Ovary (tissue), 3 donors: ENCODE data around the gene STK17B.

Source experiments
- EP300 ChIP-seq: sonication (generic); formaldehyde crosslinking; IDR thresholded peaks from one replicate; pipeline ENCODE4 v1.6.1; 2017; ENCODE audit warnings: antibody characterized with exemption
- POLR2A ChIP-seq: fragments of 450-650 bp; IDR thresholded peaks from one replicate; pipeline ENCODE4 v1.6.1; 2017; ENCODE audit warnings: antibody characterized with exemption, mild to moderate bottlenecking, moderate library complexity
- TF ChIP-seq, protein P1 (sequence below), 3 donors: fragments of 450-650 bp in 2 of 3; fragments of 200-600 bp in 1 of 3; IDR thresholded peaks; one replicate each; pipeline versions ENCODE4 v1.5.1 to v1.8.0; 2016 to 2022; ENCODE audit warnings: antibody characterized with exemption in 3 of 3, mild to moderate bottlenecking in 1 of 3
- donor health status: DM: no; HTN: no; CAD: no.

DNA sequence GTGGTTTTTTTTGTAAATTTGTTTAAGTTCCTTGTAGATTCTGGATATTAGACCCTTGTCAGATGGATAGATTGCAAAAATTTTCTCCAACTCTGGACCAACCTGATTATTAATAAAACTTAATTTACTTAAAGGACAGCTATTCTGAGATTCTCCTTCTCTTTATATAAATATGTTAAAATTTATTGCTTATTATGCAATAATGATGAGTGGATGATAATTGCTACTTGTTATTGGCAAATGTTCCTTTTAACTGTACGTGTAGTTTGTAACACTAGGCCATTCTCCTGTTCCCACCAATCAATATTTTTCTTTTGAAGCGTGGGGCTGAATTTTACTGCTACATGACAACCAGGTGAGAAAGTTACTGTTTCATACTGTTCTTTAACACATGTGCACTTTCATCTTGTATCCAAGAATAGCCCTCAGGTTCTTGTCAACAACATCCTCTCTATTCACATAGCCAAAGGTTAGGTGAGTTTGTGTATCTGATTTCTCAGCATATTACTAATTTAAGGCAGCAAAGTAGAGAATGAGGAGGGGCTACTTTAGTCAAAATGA, 16.6 kb upstream of the STK17B start:
- TF ChIP-seq EP300 = no peak
- no peak for TF ChIP-seq POLR2A
- TF ChIP-seq, protein P1, sequence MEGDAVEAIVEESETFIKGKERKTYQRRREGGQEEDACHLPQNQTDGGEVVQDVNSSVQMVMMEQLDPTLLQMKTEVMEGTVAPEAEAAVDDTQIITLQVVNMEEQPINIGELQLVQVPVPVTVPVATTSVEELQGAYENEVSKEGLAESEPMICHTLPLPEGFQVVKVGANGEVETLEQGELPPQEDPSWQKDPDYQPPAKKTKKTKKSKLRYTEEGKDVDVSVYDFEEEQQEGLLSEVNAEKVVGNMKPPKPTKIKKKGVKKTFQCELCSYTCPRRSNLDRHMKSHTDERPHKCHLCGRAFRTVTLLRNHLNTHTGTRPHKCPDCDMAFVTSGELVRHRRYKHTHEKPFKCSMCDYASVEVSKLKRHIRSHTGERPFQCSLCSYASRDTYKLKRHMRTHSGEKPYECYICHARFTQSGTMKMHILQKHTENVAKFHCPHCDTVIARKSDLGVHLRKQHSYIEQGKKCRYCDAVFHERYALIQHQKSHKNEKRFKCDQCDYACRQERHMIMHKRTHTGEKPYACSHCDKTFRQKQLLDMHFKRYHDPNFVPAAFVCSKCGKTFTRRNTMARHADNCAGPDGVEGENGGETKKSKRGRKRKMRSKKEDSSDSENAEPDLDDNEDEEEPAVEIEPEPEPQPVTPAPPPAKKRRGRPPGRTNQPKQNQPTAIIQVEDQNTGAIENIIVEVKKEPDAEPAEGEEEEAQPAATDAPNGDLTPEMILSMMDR (IDR thresholded peaks at IDR 0.05) = no peak
